ENCODE results near the gene TPST2.

Gene TPST2

DNA sequence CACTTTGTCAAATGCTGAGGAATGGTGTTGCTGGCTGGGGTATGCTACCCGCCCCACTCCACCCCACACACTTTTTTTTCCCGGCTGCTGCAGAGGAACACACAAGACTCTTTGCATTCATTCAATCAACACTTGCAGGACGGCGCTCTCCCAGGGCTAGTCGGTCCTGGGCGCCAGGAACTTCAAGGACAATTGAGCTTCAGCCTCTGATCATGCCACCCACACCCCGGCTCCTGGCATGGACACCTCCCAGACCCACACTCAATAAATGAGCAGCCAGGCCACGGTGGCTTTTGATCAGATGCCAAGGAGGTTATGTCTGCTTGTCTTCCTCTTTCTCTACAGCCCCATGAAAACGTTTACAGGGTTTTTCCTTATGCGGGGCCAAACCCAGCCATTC is 19.8 kb downstream of the TPST2 start:
- no peaks in the 10 kb centered on the region for H3K9me3 ChIP-seq (ENCODE audit: low read depth, low read length)
- H3K4me3 ChIP-seq = no peak overlapping the region
- no peak for DNase-seq (ENCODE audit: low read depth, low spot score)
- TF ChIP-seq POLR2AphosphoS5 (IDR thresholded peaks at IDR 0.05; ENCODE audit: borderline replicate concordance, low read depth, low read length) (no peak), EZH2 (IDR thresholded peaks at IDR 0.05) (no peak), FOXP2 (optimal IDR thresholded peaks at IDR 0.05; ENCODE audit: control extremely low read depth, extremely low read length, insufficient read depth) (no peak)
- H3K27ac ChIP-seq = no peak overlapping the region
- no peak overlapping the region for H3K9ac ChIP-seq (ENCODE audit: insufficient read length)
- no peaks in the 10 kb centered on the region for H3K36me3 ChIP-seq (ENCODE audit: insufficient read depth, low read length)

DNA sequence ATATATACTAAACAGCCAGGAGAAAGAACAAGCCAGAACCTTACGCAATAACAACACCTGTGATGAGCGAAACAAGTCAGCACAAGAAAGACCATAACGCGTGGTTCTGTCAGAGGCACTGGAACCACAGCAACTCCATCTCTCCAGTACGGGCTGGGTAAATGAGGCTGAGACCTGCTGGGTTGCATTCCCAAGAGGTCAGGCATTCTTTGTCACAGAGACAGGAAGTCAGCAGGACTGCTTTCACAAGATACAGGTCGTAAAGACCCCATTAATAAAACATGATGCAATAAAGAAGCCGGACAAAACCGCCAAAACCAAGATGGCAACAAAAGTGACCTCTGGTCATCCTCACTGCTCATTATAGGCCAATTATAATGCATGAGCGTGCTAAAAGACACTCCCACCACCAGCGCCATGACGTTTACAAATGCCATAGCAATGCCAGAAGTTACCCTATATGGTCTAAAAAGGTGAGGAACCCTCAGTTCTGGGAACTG is 21.7 kb downstream of the TPST2 start:
- Histone ChIP-seq H3K36me3 (ENCODE audit: insufficient read depth, low read length) (no peaks in the 10 kb centered on the region), H3K4me3 (no peak overlapping the region), H3K27ac (no peak overlapping the region), H3K9me3 (ENCODE audit: low read depth, low read length) (no peaks in the 10 kb centered on the region), H3K9ac (ENCODE audit: insufficient read length) (no peak overlapping the region)
- TF ChIP-seq EZH2 (IDR thresholded peaks at IDR 0.05) = no peak
- TF ChIP-seq POLR2AphosphoS5 (IDR thresholded peaks at IDR 0.05; ENCODE audit: borderline replicate concordance, low read depth, low read length) = no peak
- TF ChIP-seq FOXP2 (optimal IDR thresholded peaks at IDR 0.05; ENCODE audit: control extremely low read depth, extremely low read length, insufficient read depth) = no peak
- DNase-seq (ENCODE audit: low read depth, low spot score) = no peak

DNA sequence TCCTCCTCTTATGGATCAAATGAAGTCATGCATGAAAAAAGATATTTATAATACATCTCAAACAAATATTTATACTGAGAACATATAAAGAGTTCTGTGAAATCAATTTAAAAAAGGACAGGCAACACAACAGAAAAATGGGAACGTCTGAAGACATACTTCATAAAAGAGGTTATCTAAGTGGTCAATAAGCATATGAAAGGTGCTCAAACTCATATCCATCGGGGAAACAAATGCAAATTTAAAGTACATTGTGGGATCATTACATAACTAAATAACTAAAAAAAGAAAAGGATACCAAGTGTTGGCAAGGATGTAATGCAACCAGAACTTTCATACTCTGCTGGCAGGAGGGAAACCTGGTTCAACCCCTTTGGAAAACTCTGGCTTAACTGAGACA is 22.3 kb downstream of the TPST2 start:
- H3K9me3 ChIP-seq (ENCODE audit: low read depth, low read length) = no peaks in the 10 kb centered on the region
- DNase-seq (ENCODE audit: low read depth, low spot score) = no peak
- H3K9ac ChIP-seq (ENCODE audit: insufficient read length) = no peak overlapping the region
- no peak overlapping the region for H3K27ac ChIP-seq
- no peak overlapping the region for H3K4me3 ChIP-seq
- TF ChIP-seq FOXP2 (optimal IDR thresholded peaks at IDR 0.05; ENCODE audit: control extremely low read depth, extremely low read length, insufficient read depth) (no peak), EZH2 (IDR thresholded peaks at IDR 0.05) (no peak), POLR2AphosphoS5 (IDR thresholded peaks at IDR 0.05; ENCODE audit: borderline replicate concordance, low read depth, low read length) (no peak)
- no peaks in the 10 kb centered on the region for H3K36me3 ChIP-seq (ENCODE audit: insufficient read depth, low read length)

DNA sequence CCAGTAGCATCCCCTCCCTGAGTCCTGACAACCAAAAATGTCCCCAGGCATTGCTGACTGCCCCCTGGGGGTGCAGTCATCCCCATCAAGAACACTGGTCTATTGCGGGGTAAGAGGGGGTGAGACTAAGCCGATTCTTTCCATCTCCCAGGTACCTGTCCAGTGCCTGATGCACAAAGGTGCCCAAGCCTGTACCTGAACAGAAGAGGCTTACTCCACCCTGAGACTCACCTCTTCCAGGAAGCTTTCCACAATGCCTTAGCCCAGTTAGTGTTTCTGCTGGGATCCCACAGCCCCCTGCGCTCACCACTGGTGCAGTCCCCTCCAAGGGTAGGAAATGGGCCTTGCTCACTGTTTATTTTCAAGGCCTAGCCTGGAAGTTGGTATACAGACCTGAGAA is 22.9 kb downstream of the TPST2 start:
- TF ChIP-seq EZH2 (IDR thresholded peaks at IDR 0.05) (no peak), POLR2AphosphoS5 (IDR thresholded peaks at IDR 0.05; ENCODE audit: borderline replicate concordance, low read depth, low read length) (no peak), FOXP2 (optimal IDR thresholded peaks at IDR 0.05; ENCODE audit: control extremely low read depth, extremely low read length, insufficient read depth) (no peak)
- no peak overlapping the region for H3K27ac ChIP-seq
- no peak for DNase-seq (ENCODE audit: low read depth, low spot score)
- no peak overlapping the region for H3K4me3 ChIP-seq
- no peaks in the 10 kb centered on the region for H3K36me3 ChIP-seq (ENCODE audit: insufficient read depth, low read length)
- H3K9ac ChIP-seq (ENCODE audit: insufficient read length) = no peak overlapping the region
- H3K9me3 ChIP-seq (ENCODE audit: low read depth, low read length) = no peaks in the 10 kb centered on the region

DNA sequence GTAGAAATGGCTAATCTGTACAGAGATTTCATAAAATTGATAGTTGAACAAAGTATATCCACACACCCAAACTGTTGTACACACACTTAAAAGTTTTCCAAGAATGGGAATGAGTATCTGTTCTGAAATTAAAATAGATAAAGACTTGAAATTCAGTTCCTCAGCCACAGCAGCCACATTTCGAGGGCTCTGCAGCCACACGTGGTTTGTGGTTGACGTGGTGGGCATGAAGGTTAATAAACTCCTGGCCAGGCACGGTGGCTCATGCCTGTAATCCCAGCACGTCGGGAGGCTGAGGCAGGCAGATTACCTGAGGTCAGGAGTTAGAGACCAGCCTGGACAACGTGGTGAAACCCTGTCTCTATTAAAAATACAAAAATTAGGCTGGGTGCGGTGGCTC is 24.0 kb downstream of the TPST2 start:
- Histone ChIP-seq H3K4me3 (no peak overlapping the region), H3K9ac (ENCODE audit: insufficient read length) (no peak overlapping the region), H3K27ac (no peak overlapping the region), H3K36me3 (ENCODE audit: insufficient read depth, low read length) (no peaks in the 10 kb centered on the region), H3K9me3 (ENCODE audit: low read depth, low read length) (no peaks in the 10 kb centered on the region)
- DNase-seq (ENCODE audit: low read depth, low spot score) = no peak
- no peak for TF ChIP-seq FOXP2 (optimal IDR thresholded peaks at IDR 0.05; ENCODE audit: control extremely low read depth, extremely low read length, insufficient read depth)
- no peak for TF ChIP-seq POLR2AphosphoS5 (IDR thresholded peaks at IDR 0.05; ENCODE audit: borderline replicate concordance, low read depth, low read length)
- TF ChIP-seq EZH2 (IDR thresholded peaks at IDR 0.05) = no peak

DNA sequence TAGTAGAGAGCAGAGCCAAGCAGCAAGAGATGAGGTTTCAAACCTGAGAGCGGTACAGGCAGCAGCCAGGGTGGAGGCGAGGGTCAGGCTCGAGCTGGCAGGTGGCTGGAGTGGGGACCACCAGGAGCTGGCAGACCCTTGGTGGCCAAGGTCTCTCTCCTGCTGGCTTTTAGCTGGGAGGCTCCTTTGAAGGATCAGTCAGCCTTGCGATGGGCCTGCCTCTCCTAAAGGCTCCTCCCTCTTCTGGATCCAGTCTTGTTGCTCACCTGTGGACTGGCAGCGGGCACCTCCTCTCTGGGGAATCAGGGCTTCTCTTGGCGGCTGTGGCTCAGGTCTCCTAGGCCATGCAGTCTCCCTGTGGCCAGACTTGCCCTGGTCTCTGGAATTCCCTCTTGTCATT is 24.8 kb downstream of the TPST2 start:
- Histone ChIP-seq H3K9ac (ENCODE audit: insufficient read length) (no peak overlapping the region), H3K27ac (no peak overlapping the region), H3K4me3 (no peak overlapping the region), H3K9me3 (ENCODE audit: low read depth, low read length) (no peaks in the 10 kb centered on the region), H3K36me3 (ENCODE audit: insufficient read depth, low read length) (no peaks in the 10 kb centered on the region)
- no peak for DNase-seq (ENCODE audit: low read depth, low spot score)
- no peak for TF ChIP-seq FOXP2 (optimal IDR thresholded peaks at IDR 0.05; ENCODE audit: control extremely low read depth, extremely low read length, insufficient read depth)
- TF ChIP-seq EZH2 (IDR thresholded peaks at IDR 0.05) = no peak
- no peak for TF ChIP-seq POLR2AphosphoS5 (IDR thresholded peaks at IDR 0.05; ENCODE audit: borderline replicate concordance, low read depth, low read length)

DNA sequence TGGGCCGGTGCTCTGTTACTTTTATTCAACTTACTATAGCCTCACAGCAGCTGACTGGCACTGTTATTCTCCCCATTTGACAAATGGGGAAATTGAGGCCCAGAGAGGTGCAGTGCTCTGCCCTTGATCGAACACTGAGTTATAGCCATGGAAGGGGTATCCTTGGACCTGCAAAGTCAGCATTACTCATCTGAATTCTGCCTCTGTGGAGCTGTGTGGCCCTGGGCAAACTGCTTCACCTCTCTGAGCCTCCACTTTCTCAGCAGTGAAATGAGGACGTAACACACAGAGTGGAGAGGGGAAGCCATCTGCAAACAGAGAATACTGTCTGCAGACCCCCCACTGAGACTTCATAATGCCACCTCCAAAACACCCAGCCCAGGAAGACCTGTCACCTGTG is 25.3 kb downstream of the TPST2 start:
- no peak overlapping the region for H3K9ac ChIP-seq (ENCODE audit: insufficient read length)
- TF ChIP-seq FOXP2 (optimal IDR thresholded peaks at IDR 0.05; ENCODE audit: control extremely low read depth, extremely low read length, insufficient read depth) (no peak), POLR2AphosphoS5 (IDR thresholded peaks at IDR 0.05; ENCODE audit: borderline replicate concordance, low read depth, low read length) (no peak), EZH2 (IDR thresholded peaks at IDR 0.05) (no peak)
- DNase-seq (ENCODE audit: low read depth, low spot score) = no peak
- H3K27ac ChIP-seq = no peak overlapping the region
- no peaks in the 10 kb centered on the region for H3K9me3 ChIP-seq (ENCODE audit: low read depth, low read length)
- no peak overlapping the region for H3K4me3 ChIP-seq
- no peaks in the 10 kb centered on the region for H3K36me3 ChIP-seq (ENCODE audit: insufficient read depth, low read length)

DNA sequence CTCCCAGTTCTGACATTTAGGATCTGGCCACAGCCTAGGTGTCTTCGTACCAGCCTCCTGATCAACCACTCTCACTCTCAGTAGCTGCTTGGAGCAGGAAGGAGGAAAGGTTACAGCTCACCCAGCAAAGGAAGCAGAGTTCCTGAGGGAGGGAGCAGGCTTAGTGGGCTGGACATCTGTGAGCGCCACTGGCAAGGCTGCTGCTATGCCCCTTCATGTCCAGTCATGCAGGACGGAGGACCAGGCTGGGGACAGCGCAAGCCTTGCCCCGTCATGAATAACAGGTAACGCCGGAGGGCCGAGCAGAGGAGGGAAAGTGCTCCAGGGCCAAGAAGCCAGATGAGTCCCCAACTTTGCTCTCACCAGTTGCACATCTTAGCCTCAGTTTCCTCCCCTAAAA is 25.8 kb downstream of the TPST2 start:
- Histone ChIP-seq H3K9ac (ENCODE audit: insufficient read length) (no peak overlapping the region), H3K9me3 (ENCODE audit: low read depth, low read length) (no peaks in the 10 kb centered on the region), H3K36me3 (ENCODE audit: insufficient read depth, low read length) (no peaks in the 10 kb centered on the region), H3K4me3 (no peak overlapping the region), H3K27ac (no peak overlapping the region)
- no peak for DNase-seq (ENCODE audit: low read depth, low spot score)
- TF ChIP-seq FOXP2 (optimal IDR thresholded peaks at IDR 0.05; ENCODE audit: control extremely low read depth, extremely low read length, insufficient read depth) = no peak
- TF ChIP-seq POLR2AphosphoS5 (IDR thresholded peaks at IDR 0.05; ENCODE audit: borderline replicate concordance, low read depth, low read length) = no peak
- TF ChIP-seq EZH2 (IDR thresholded peaks at IDR 0.05) = no peak

DNA sequence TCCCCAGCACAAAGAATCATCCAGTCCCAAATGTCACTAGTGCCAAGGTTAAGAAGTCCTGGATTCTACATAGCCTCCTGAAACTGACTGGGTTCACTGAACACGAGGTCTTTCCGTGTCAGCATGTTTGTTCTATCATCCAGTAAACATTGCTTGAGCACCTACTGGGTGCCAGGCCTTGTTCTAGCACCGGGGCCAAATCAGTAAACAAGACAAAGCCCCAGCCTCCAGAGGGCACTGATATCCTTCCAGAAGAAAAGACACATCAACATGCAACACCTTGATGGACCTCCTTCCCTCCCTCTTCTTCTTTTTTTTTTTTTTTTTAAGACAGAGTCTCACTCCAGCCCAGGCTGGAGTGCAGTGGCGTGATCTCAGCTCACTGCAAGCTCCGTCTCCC is 26.9 kb downstream of the TPST2 start:
- Histone ChIP-seq H3K9ac (ENCODE audit: insufficient read length) (no peak overlapping the region), H3K9me3 (ENCODE audit: low read depth, low read length) (no peaks in the 10 kb centered on the region), H3K4me3 (no peak overlapping the region), H3K27ac (no peak overlapping the region), H3K36me3 (ENCODE audit: insufficient read depth, low read length) (no peaks in the 10 kb centered on the region)
- no peak for DNase-seq (ENCODE audit: low read depth, low spot score)
- TF ChIP-seq EZH2 (IDR thresholded peaks at IDR 0.05) (no peak), POLR2AphosphoS5 (IDR thresholded peaks at IDR 0.05; ENCODE audit: borderline replicate concordance, low read depth, low read length) (no peak), FOXP2 (optimal IDR thresholded peaks at IDR 0.05; ENCODE audit: control extremely low read depth, extremely low read length, insufficient read depth) (no peak)
